ENCODE data around the gene LPAR3.

The LPAR3 gene

DNA sequence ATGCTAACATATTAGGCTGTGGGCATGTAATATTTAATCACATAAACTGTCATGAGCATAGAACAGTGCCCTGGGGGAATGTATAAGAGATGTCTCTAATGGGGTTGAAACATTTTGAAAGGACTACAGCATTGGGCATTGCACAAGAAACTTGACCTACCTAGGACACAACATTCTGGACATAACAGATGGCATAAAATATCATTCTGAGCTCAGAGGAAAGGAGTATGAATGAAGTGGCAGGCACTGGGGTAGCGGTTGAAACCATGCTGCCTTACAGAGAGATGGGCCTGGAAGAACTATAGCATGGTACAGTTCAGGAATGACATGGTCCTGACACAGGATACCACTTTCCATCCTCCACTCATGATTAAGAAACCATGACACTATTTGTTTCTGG is 69.0 kb downstream of the LPAR3 start:
- DNase-seq = no peak

DNA sequence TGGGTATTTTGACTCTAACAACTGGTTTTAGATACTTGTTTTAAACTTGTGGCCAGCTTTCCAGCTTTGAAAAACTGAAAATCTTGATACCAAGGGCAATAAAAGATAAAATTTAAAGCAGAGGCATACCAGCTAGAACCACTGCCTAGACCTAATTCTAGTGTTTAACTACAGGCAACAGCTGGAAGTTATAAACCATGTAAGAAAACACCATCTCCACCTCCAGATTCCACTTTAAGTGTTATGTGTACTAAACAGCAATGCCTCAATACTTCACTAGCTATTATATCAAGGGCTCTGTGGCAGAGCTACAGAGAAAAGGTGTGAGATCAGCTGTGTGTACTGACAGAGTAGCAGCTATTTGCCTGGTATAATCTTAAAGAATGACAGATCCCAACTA is 69.5 kb downstream of the LPAR3 start:
- no peak for DNase-seq

DNA sequence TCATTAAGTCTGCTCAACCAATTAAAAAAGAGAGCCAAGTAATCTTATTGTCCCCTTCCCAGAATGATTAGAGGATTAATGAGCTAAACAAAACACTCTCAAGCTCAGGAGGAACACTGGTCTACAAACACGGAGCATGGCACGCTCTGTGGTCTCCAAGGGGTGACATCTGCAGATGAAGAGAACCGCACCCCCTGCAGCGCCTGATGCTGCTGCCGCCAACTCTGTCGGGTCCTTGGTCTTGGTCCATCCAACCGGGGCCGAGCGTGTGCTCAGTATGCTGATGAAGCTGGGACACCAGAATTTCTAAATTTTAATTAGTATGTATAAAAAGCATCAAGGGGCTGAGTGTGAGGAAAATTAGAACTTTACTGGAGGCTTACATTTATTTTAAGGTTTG is 82.7 kb downstream of the LPAR3 start:
- no peak for DNase-seq

DNA sequence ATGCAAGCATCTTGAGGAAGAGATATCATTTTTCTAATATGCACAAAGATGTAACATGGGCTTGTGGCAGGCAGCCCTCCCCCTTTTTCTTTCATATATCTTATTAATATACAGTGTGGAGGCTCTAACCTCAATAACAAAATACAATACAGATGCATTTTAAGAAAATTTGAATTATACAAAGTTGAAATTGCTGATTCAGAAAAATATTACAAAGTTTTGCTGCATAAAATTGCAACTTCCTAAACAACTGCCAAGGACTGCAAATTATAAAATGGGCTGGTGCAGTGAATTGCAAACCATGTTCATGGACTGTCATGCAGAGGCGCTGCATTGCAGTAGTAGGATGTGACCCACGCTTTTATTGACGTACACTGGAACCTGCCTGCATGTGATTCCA is 84.0 kb downstream of the LPAR3 start:
- no peak for DNase-seq

DNA sequence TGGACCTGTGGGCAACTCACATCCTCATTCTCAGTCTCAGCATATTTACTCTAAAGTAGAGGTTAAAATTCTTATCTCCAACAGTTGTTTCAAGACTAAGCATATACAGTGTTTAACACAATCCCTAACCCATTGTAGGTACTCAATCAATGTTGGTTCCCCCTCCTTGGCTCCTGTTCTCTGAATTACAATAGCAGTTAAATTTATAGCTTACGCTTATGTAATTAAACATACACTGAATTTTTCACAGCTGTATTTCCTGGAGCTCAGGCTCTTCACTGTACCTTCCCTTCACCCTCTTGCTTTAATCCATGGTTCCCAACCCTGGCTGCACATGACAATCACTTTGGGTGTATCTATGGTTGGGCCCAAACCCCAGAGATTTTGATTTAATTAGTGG is 89.4 kb downstream of the LPAR3 start:
- no peak for DNase-seq

DNA sequence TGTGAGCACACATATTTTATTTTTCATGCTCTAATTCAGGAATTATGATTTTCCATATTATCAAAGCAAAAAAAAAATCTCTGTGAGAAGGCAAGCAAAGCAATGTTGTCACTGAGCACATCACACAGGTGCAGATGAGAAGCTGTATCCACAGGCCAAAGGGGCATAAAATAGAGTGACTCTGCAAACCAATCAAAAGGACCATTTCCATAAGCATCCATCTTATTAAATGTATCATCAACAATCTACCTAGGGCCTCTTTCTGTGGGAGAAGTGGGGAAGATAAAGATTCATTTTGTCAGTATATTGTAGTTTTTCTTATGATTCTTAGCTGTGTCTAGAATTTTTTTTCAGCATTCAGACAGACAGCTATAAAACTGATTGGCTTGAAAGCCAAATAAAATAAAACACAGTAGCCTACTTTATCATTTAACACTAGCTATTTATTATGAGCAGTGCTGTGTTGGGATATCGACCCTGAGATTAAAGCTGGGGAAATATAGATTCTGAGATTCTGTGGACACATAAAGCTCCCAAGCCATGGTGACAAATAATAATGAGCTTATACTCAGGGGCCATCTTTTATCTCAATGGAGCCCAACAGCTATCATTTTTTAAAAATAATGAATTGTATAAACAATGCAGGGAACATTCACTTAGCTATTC is 90.3 kb downstream of the LPAR3 start:
- no peak for DNase-seq

DNA sequence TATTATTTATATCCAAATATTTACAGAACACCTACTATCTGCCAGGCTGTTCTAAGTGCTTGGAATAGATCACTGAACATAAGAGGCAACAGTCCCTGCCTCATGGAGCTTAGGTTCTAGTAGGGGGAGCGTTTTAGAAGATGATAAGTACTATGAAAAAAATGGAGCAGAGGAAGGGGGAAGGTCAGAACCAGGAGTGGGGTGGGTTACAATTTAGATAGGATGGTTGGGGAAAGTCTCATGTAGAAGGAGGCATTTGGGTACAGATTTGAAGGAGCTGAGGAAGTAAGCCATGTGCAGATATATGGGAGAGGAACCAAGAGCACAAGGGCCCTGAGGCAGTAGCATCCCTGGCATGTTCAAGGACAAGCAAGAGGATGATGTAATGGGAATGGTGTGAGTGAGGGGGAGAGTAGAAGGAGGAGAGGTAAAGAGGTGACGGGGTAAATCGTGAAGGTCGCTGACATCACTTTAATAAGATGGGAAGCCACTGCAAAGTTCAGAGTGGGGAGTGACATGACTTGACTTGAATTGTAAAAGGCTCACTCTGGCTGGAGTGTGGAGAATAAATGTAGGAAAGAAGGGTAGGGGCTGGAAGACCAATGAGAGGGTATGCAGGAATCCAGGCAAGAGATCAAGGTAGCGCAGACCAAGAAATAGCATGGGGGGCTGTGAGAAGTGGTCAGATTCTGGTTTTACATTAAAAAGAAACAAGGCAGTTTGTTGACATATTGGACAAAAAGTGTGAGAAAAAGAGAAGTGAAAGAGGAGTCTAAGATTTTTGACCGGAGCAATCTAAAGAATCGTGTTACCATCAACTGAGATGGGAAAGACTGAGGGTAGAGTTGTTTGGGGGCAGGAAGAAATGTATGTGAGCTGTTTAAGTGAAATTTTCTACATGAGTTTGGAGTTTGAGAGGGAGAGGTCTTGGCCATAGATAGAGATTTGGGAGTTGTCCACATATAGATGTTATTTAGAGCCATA is 92.6 kb downstream of the LPAR3 start:
- DNase-seq = no peak

DNA sequence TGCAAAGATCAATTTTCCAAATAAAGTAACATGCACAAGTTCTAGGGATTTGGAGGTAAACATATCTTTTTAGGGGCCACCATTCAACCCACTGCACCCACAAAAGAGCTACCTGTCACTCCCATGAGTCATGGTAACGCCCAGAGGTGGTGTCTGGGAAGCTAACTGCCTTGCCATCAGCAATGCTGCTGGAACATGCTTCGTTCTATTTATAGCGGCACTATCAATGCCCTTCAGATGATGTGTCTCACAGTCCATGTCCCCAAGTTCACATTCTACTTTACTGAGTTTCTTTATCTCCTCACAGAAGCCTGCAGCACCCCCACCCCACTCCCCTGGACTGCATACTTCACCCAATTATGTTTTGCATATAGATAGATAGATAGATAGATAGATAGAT is 95.4 kb downstream of the LPAR3 start:
- no peak for DNase-seq

DNA sequence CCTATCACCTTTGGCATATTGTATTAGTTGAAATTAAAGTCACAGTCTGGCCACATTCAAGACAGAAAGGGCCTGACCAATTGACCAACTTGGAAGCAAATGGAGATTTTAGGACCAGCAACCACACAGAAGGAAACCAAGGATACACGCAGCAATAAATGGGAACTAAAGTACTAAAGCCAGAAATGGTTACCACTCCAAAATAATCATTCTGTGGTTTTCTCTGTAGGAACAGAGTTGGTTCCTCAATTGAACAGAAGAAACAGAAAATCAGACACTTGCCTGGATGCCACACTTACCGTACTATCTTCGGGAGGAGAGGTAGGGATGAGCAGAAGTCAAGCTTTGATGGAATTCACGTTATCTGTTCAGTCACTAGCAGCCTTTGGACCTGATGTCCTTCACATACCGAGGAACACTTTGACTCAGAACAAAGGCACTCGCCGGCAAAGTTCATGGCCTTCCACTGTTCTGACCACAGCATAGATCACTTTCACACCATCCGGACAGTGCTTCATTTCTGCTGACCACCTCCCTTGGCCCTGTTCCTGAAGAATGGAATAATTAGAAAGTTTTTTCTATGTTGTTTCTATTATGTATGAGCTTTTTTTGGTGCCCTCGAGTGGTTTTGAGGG is 96.9 kb downstream of the LPAR3 start:
- no peak for DNase-seq

DNA sequence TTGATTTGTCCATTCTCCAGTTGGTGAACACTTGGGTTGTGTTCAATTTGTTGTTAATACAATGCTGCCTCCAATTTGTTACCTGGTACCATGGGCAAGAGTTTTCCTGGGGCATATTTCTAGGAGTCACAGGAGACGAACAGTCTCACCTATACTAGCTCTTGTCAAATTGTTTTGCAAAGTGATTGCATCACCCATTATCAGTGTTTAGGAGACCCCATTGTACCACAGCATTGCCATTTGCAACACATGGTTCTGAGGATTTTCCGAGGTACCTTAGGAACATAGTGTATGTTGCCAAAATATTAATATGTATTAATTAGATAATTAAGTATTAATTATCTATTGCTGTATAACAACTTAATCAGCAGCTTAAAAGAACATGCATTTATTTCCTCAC is 97.8 kb downstream of the LPAR3 start:
- no peak for DNase-seq

DNA sequence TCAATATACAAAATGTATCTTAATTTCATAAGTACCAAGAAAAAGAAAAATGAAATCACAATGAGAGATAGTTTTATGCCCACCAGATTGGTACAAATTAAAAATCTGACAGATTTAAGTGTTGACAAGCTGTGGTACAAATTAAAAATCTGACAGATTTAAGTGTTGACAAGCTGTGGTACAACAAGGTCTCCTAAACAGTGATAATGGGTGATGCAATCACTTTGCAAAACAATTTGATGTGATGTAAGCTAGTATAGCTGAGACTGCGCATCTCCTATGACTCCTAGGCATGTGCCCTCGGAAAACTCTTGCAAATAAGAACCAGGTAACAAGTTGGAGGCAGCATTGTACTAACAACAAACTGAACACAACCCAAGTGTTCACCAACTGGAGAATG is 100.6 kb downstream of the LPAR3 start:
- DNase-seq = no peak

DNA sequence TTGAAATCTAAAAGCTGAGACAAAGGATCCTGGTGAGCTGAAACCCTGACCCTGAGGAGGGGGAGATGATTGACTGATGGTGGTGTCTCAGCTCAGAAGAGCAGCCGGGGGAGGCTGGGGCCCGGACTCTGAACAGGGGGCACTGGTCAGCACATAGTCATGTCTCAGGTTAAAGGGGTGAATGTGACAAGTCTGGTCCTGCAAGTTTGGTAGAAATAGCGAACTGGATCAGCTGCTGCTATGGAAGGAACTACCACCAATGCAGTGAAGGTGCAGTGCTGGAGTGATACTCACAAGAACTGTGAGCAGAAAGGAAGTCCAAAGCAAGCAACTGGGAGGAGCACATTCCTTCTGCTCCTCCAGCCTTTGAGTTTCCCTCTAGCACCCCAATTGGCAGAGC is 104.0 kb downstream of the LPAR3 start:
- no peak for DNase-seq

DNA sequence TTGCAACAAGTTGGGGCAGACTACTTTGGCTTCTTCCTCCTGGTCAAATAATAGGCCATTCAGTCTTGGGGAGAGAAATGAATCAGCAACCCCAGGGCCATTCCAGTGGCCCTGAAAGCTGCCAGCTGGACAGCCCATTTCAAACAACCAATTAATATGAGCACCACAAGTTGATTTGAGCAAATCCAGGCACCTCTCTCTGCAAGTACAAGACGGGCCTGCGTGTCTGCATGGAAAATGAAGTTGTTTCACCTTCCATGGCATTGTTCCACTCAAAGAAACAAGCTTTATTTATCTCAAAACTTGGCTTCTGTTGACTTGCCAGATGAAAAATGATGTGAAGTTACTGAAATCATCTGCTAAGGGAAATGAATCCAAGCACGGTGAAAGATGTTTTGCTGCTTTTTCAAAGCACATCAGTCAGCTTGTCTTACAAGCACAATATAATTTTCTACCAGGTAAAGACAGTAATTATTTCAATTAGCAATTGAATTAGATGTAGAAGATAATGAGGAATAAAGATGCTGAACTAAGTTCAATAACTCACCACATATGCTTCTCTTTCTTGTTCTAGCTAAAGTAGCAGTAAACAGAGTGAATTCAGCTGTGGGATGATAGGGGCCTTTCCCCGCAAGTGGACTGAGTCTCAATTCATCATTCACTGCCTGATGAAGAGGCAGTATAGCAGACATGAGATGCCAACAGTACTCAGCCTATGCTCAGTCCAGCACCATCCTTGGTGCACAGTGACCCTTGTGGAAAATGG is 107.6 kb downstream of the LPAR3 start:
- DNase-seq = no peak

DNA sequence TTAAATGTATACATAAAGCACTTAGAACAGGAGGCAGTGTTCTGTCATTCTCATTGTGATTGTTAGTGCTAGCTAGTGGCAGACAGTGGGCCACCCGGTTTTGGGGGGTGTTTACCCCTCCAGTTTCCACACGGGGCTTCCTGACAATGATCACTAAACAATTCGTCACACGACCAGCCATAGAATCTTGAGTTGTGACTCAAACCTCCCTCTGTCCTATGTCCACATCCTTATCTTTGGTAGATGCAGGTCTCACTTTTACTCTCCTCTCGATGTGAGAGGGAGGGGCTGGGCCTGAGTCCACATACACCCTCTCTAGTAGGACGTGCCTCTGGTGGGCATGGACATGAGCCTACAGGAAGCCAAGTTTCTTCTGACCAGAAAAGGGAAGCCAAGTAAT is 110.1 kb downstream of the LPAR3 start:
- no peak for DNase-seq

DNA sequence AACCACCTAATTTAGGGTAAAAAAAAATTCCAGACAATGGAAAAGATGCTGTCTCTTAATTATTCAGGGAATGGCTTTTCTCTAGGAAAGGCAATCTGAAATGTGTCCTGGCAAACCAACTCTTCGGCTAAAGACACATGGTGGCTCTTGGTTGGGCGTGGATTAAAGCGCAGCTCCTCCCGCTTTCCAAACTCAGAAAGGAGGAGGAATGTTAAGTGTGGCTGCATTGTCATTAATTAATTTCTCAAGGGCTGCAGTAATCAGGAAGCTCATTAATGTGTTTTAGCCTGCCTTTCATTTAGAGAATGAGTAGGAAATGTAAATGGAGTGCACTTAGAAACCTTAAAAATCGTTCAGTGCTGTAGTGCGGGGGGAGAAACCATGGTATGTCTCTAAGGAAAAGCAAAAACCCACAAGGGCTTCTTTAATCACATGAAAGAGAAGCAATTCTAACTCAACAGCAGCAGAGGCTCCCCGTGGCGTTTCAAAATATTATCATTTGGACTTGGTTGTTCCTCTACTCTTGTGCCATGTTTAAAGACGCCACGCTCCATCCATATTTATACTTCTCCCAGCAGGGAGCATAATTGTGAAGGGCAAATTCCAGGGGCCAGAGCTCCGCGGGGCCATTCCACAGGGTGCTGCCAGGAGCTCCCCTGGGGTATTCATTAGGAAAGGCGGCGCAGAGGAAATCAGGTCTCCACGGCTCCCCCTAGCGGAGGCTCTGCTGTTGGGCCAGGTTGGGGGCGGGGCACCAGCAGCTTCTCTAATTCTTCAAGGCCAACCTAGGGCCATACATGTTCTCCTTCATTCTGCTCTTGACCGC is 110.8 kb downstream of the LPAR3 start:
- DNase-seq = peak; percentile 52

DNA sequence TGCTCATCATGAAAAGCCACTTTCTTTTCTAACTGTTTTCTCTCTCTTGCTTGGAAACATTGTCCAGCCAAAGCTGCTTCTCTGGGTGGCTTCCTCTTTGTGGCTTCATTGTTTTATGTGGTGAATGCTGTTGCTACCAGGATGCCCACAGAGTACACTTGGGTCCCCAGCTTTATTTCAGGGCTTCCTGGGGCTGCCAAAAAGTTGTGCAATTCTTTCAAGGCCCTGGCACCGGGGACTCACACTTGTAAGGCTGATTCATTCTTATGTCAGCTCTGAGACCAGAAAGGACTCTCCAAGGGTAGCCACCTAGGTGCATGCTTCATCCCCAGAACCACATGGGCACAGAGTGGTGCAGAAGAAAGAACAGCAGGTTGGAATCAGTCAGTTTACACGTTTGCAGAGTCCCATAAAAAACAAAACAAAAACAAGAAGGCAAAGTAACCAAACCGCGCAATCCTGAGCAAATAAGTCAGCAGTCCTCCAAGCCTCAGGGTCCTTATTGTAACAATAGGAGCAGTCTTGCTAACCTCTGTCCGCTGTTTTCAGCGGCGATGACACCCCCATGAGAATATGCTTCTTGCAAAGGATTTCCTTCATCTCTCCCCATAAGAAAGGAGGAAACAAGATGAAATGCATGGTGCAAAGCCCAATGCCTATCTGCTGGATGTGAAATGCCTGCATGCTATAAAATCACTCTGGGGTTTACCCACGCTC is 112.8 kb downstream of the LPAR3 start:
- DNase-seq = no peak

DNA sequence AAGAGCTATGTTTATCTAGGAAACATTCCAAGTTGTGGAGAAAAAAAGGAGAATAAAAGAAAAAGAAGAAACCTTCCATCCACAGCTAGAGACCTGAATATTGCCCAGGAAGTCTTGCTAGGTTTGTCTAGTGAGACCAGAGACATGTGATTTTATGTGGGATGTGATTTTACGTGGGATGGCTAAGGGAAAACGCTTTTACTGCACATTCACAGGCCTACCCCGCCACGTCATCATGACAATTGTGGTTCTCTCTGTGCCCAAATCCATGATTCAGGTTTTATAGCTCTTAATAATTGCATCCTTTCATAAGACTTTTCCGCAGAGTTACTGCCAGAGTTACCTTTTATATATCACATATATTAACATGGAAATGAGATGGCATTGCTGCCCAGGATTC is 116.4 kb downstream of the LPAR3 start:
- DNase-seq = no peak

DNA sequence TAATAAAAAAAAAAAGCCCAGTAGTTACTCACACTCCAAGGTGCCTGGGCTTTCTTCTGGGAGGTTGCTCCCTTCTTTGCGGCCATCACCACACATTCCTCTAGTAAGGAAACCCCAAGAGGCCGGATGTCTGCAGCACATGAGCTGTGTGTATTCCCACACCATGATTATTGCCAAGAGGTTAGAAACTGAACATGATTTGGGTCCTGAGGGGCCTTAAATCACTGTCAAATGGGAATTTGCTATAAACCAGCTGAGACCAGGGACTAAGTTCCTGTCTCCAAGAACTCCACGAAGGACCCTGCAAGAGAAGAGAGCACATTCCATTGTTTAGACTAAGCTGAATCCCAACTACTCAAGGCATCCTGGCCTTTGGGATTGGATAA is 117.5 kb downstream of the LPAR3 start:
- peak; percentile 43 for DNase-seq

DNA sequence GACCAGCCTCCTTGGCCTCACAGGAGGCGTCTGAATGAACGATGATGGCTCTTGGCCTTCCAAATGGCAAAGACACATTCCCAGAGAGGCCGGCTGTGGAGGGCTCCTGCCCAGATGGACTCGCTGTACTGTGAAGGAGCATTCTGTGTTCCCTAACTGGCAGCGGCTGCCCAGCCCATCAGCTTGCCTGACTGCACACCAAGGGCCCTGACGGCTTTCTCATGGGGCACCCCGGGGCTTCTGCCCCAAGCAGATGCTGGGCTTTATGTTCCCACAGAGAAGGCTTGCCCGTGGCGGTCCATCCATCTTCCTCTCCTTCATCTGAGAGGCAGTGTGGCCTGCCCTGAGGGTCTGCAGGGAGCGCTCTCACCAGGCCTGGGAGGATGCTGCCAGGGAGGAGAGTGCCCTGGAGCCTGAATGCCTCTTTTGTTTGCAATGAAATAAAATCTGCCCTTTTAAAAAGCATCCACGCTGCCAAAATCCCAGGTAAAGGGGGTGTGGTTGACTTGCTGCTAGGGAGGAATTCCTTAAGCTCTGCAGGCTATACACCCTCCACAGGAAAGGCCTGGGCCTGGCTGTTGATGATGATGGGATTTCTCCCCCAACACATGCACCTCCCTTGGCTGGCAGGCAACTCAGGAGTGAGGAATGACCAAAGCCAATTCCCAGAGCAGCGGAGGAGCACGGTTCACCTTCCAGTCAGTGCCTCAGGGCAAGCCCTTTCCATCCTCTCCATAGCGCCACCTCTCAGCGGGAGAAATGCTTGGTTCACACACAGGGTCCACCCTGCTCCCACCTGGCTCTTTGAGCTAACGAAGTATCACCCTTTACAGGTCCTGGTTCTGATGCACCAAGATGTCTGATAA is 118.1 kb downstream of the LPAR3 start:
- no peak for DNase-seq

DNA sequence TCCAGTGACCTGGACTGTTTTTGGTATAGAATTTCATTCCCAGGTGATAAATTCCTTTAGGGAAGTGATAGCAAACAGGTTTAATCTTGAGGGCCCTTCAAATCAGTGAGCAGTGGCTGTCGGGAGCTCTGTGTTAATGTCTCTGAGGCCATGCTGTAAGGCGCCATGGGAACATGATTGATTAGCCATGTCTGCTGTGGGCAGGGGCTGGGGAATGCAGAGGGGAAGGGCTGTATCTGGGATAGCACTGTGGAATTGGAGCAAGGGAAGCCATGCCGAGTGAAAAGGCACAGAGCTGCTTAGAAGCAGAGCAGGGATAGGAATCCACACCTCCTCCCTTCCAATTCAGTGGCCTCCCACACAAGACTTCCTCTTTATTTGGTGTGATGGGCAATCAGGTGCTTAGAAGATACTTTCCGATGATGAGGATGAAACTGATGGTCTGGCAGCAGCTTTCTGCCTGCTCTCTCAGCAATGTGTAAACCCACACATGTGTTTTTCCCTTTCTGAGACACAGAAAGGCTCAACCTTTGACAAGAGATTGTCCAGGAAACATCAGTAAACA is 119.0 kb downstream of the LPAR3 start:
- DNase-seq = no peak

Measured in fibroblast of skin of right biceps (primary cell).